SK-N-SH (cell line): ENCODE data around the gene MT2A. TPM values are rescaled to one million over a fixed set of nuclear protein-coding genes. Genes with fewer than 3 reads are reported as not detected.
A peak's percentile ranks its signal among the peaks of the same experiment; 100 is the strongest.

ENCODE experiments used
- CTCF ChIA-PET: fragments of 300-600, 350-600 bp; formaldehyde crosslinking; extraction: SDS; loops from one replicate; lab custom pipeline; 2021; lab: Yijun Ruan, JAX
- POLR2A ChIA-PET: fragments of 350-600 bp; sonication (Branson Sonifier 250); formaldehyde crosslinking; extraction: SDS; loops from one replicate; lab custom pipeline; 2020; ENCODE audit warnings: antibody characterized with exemption, inconsistent platforms; lab: Yijun Ruan, JAX
- DNase-seq: peaks from one replicate; pipeline ENCODE4 v3.0.0; 2012
- H2AFZ ChIP-seq: fragments of 200-600 bp; sonication (generic); 2 replicates; pipeline ENCODE4 v1.8.1; 2016; ENCODE audit warnings: antibody characterized with exemption, mild to moderate bottlenecking, low read depth
- H3F3A ChIP-seq: fragments of 200-600 bp; sonication (generic); replicated peaks from 2 replicates; pipeline ENCODE3; 2016; ENCODE audit warnings: antibody characterized with exemption, mild to moderate bottlenecking; ENCODE audit not compliant: insufficient read depth
- H3K27ac ChIP-seq, 2 experiments: fragments of 200-500 bp in 1 of 2; fragments of 200-600 bp in 1 of 2; sonication (Bioruptor generic) in 1 of 2; sonication (generic), shearing (Covaris generic) in 1 of 2; 2 replicates each; pipeline versions ENCODE4 v1.5.1 to v1.6.1; 2014 to 2016; ENCODE audit warnings: low read depth in 2 of 2, inconsistent platforms in 1 of 2, low read length in 1 of 2, mild to moderate bottlenecking in 1 of 2, mixed read lengths in 1 of 2
- H3K27me3 ChIP-seq: fragments of 200-600 bp; sonication (generic), shearing (Covaris generic); 2 replicates; pipeline ENCODE4 v1.6.1; 2016; ENCODE audit warnings: mixed run types; ENCODE audit not compliant: insufficient read depth
- H3K36me3 ChIP-seq, 2 experiments: fragments of 200-500 bp in 1 of 2; fragments of 200-600 bp in 1 of 2; sonication (Bioruptor generic) in 1 of 2; sonication (generic) in 1 of 2; replicated peaks in 1 of 2; 2 replicates each; pipeline versions ENCODE3 to v1.5.1; 2014 to 2016; ENCODE audit warnings: low read length in 1 of 2, mild to moderate bottlenecking in 1 of 2; ENCODE audit not compliant: insufficient read depth in 2 of 2, control insufficient read depth in 1 of 2
- H3K4me1 ChIP-seq, 2 experiments: fragments of 200-500 bp in 1 of 2; fragments of 200-600 bp in 1 of 2; sonication (Bioruptor generic) in 1 of 2; sonication (generic), shearing (Covaris generic) in 1 of 2; 2 replicates each; pipeline versions ENCODE4 v1.5.1 to v1.6.1; 2014 to 2016; ENCODE audit warnings: low read depth in 1 of 2, low read length in 1 of 2, mixed run types in 1 of 2; ENCODE audit not compliant: insufficient read depth in 2 of 2, control insufficient read depth in 1 of 2
- H3K4me2 ChIP-seq: fragments of 200-600 bp; sonication (generic), shearing (Covaris generic); 2 replicates; pipeline ENCODE4 v1.6.1; 2017; ENCODE audit warnings: mixed run types
- H3K4me3 ChIP-seq, 2 experiments: fragments of 200-500 bp in 1 of 2; fragments of 200-600 bp in 1 of 2; sonication (Bioruptor generic) in 1 of 2; sonication (generic), shearing (Covaris generic) in 1 of 2; 2 replicates each; pipeline versions ENCODE4 v1.5.1 to v1.8.1; 2014 to 2016; ENCODE audit warnings: low read depth in 2 of 2, inconsistent platforms in 1 of 2, low read length in 1 of 2, mild to moderate bottlenecking in 1 of 2, mixed read lengths in 1 of 2, moderate library complexity in 1 of 2
- H3K79me2 ChIP-seq: fragments of 200-600 bp; sonication (generic); 2 replicates; pipeline ENCODE4 v1.8.1; 2017; ENCODE audit warnings: mild to moderate bottlenecking; ENCODE audit not compliant: insufficient read depth
- H3K9ac ChIP-seq: fragments of 200-600 bp; sonication (generic); 2 replicates; pipeline ENCODE4 v1.6.1; 2017; ENCODE audit warnings: mixed run types
- H3K9me2 ChIP-seq: fragments of 200-600 bp; sonication (generic); 2 replicates; pipeline ENCODE4 v1.6.1; 2017; ENCODE audit warnings: mixed run types
- H3K9me3 ChIP-seq: fragments of 200-600 bp; sonication (generic); 2 replicates; pipeline ENCODE4 v1.6.1; 2017; ENCODE audit warnings: mixed run types, mild to moderate bottlenecking, moderate library complexity
- H4K20me1 ChIP-seq: fragments of 200-600 bp; sonication (generic); 2 replicates; pipeline ENCODE4 v1.6.1; 2017; ENCODE audit warnings: mild to moderate bottlenecking, mixed run types; ENCODE audit not compliant: insufficient read depth
- ELF1 ChIP-seq: IDR thresholded peaks from 2 replicates; pipeline ENCODE4 v1.4.0; 2012
- EZH2phosphoT487 ChIP-seq: fragments of 200-600 bp; sonication (generic); IDR thresholded peaks from 2 replicates; pipeline ENCODE4 v1.6.1; 2017; ENCODE audit warnings: low read depth, mixed run types, mild to moderate bottlenecking, antibody characterized with exemption, moderate library complexity, borderline replicate concordance
- FOXJ3 ChIP-seq: sonication (generic); formaldehyde crosslinking; IDR thresholded peaks from 2 replicates; pipeline ENCODE4 v1.5.1; 2020; ENCODE audit warnings: mild to moderate bottlenecking, missing genetic modification reagents
- GABPA ChIP-seq: IDR thresholded peaks from 2 replicates; pipeline ENCODE4 v1.4.0; 2012; ENCODE audit warnings: low read depth, mild to moderate bottlenecking
- GATA2 ChIP-seq: sonication (generic); formaldehyde crosslinking; IDR thresholded peaks from 2 replicates; pipeline ENCODE4 v1.5.0; 2020; ENCODE audit warnings: mild to moderate bottlenecking, missing genetic modification reagents
- IRF3 ChIP-seq: fragments of 150-350 bp; IDR thresholded peaks from 2 replicates; pipeline ENCODE4 v1.6.1; 2016; ENCODE audit warnings: mild to moderate bottlenecking, low read depth, low read length
- MAX ChIP-seq: IDR thresholded peaks from 2 replicates; pipeline ENCODE4 v1.4.0; 2012; ENCODE audit warnings: low read depth
- NRF1 ChIP-seq: IDR thresholded peaks from 2 replicates; pipeline ENCODE4 v1.6.1; 2012; ENCODE audit warnings: low read depth, mild to moderate bottlenecking, low read length
- POLR2AphosphoS5 ChIP-seq: IDR thresholded peaks from 2 replicates; pipeline ENCODE4 v1.6.1; 2012; ENCODE audit warnings: low read depth, low read length
- RAD21 ChIP-seq: IDR thresholded peaks from 2 replicates; pipeline ENCODE4 v1.6.1; 2012; ENCODE audit warnings: mild to moderate bottlenecking, low read length
- REST ChIP-seq: IDR thresholded peaks from 2 replicates; pipeline ENCODE4 v1.6.1; 2012; ENCODE audit warnings: mild to moderate bottlenecking, low read depth, low read length, moderate library complexity
- RXRA ChIP-seq: IDR thresholded peaks from 2 replicates; pipeline ENCODE4 v1.4.0; 2012; ENCODE audit warnings: low read depth, mild to moderate bottlenecking, borderline replicate concordance
- SIN3A ChIP-seq: IDR thresholded peaks from 2 replicates; pipeline ENCODE4 v1.6.1; 2012; ENCODE audit warnings: low read depth, mild to moderate bottlenecking, low read length, moderate library complexity, borderline replicate concordance
- SMC3 ChIP-seq: IDR thresholded peaks from 2 replicates; pipeline ENCODE4 v1.6.1; 2012; ENCODE audit warnings: low read depth, low read length, improper control_type of control experiment
- TAF1 ChIP-seq: IDR thresholded peaks from 2 replicates; pipeline ENCODE4 v1.6.1; 2012; ENCODE audit warnings: low read depth, mild to moderate bottlenecking, low read length, moderate library complexity, borderline replicate concordance
- USF1 ChIP-seq: IDR thresholded peaks from 2 replicates; pipeline ENCODE4 v1.4.0; 2012; ENCODE audit warnings: low read depth, borderline replicate concordance
- USF2 ChIP-seq: fragments of 150-350 bp; IDR thresholded peaks from 2 replicates; pipeline ENCODE4 v1.6.1; 2017; ENCODE audit warnings: antibody characterized with exemption, low read length, low read depth, borderline replicate concordance
- WGBS: methylation state at CpG from one replicate; pipeline ENCODE4 v1.1.6; 2017; ENCODE audit warnings: low lambda C conversion rate; 5-methylcytosine and 5-hydroxymethylcytosine counted together
- polyA plus RNA-seq, 3 experiments: library from polyadenylated mRNA; depleted of rRNA; stranded (reverse); fragments of >200 nt; gene quantifications; 2 replicates each; pipeline ENCODE4 v1.2.3, GENCODE V29; 2012

MT2A gene
- polyA plus RNA-seq, 1 of the 3 experiments (the other 2 are of a cell fraction): 133 TPM

- Histone ChIP-seq H2AFZ (no peak overlapping the region), H3K27me3 (0 out of 2 replicates have a peak, but pooled peaks cover 19% of the 10 kb centered on the region), H3K9me2 (no peaks in the 10 kb centered on the region), H4K20me1 (no peaks in the 10 kb centered on the region), H3K4me3 (no peak overlapping the region), H3K36me3 (no peaks in the 10 kb centered on the region), H3K79me2 (no peaks in the 10 kb centered on the region), H3K27ac (no peak overlapping the region), H3K9ac (no peak overlapping the region), H3K4me2 (no peak overlapping the region), H3K9me3 (no peaks in the 10 kb centered on the region), H3K4me1 (no peaks in the 10 kb centered on the region; a peak in 1 of 4 replicates), H3F3A (no peaks in the 10 kb centered on the region)
- ChIA-PET POLR2A (no interaction called here), CTCF (interaction anchor here (0.9 to 1.3 kb wide), 3 partner anchors 10 to 41 kb away, joined by 3 to 4 read pairs (median 3); no protein-coding TSS in a partner anchor)
- WGBS: 74% methylated on average over 5 of the region's 5 CpGs
- DNase-seq: no peak
- TF ChIP-seq POLR2AphosphoS5 (no peak), FOXJ3 (CRISPR knock-in tag) (no peak), USF1 (no peak), EZH2phosphoT487 (no peak), SMC3 (no peak), REST (peak; percentile 79; the same call in 1 of the 2 replicates), RXRA (no peak), NRF1 (no peak)
Measured at GRCh38 chr16:56643833-56644232, 35.4 kb downstream of the MT2A start.

- no peaks in the 10 kb centered on the region for H3K79me2 ChIP-seq
- no peaks in the 10 kb centered on the region for H3K9me3 ChIP-seq
- H2AFZ ChIP-seq: no peak overlapping the region
- H3K4me1 ChIP-seq: peaks cover 0 to 7% of the 10 kb centered on the region in 2 experiments; a peak in 2 of 4 replicates
- TF ChIP-seq MAX (no peak), SIN3A (no peak), IRF3 (no peak), USF1 (no peak), FOXJ3 (CRISPR knock-in tag) (no peak), RAD21 (no peak), TAF1 (no peak), EZH2phosphoT487 (no peak), GATA2 (CRISPR knock-in tag) (no peak), GABPA (no peak), NRF1 (no peak), ELF1 (no peak), USF2 (no peak)
- H3K27me3 ChIP-seq: 0 out of 2 replicates have a peak, but pooled peaks cover 19% of the 10 kb centered on the region
- no peak overlapping the region for H3K4me3 ChIP-seq
- ChIA-PET POLR2A (no interaction called here), CTCF (interaction anchor here (1.0 kb wide), 1 partner anchor 12 kb away, joined by 3 read pairs; no protein-coding TSS in a partner anchor)
- H3K4me2 ChIP-seq: no peak overlapping the region
- no peaks in the 10 kb centered on the region for H3K36me3 ChIP-seq
- no peak overlapping the region for H3K27ac ChIP-seq
- no peaks in the 10 kb centered on the region for H3F3A ChIP-seq
- no peaks in the 10 kb centered on the region for H3K9me2 ChIP-seq
- DNase-seq: no peak
- no peaks in the 10 kb centered on the region for H4K20me1 ChIP-seq
- no peak overlapping the region for H3K9ac ChIP-seq
- WGBS: 70% methylated on average over 1 of the region's 1 CpG
Measured at GRCh38 chr16:56645311-56645710, 36.9 kb downstream of the MT2A start.
